Panc1 (cell line): ENCODE results near the gene CDH6.

Source experiments
- CTCF ChIP-seq: fragments of 450-650 bp; IDR thresholded peaks from 2 replicates; pipeline ENCODE4 v1.5.1; 2017; ENCODE audit warnings: mild to moderate bottlenecking
- POLR2AphosphoS5 ChIP-seq: IDR thresholded peaks from 2 replicates; pipeline ENCODE4 v1.6.1; 2012; ENCODE audit warnings: mild to moderate bottlenecking, low read depth, low read length, moderate library complexity
- REST ChIP-seq, 2 experiments: IDR thresholded peaks; 2 replicates each; pipeline ENCODE4 v1.6.1; 2011 to 2012; ENCODE audit warnings: low read depth in 2 of 2, control low read depth in 1 of 2, low read length in 1 of 2, mild to moderate bottlenecking in 1 of 2, moderate library complexity in 1 of 2; ENCODE audit not compliant: insufficient read depth in 1 of 2
- SIN3A ChIP-seq: IDR thresholded peaks from 2 replicates; pipeline ENCODE4 v1.6.1; 2012; ENCODE audit warnings: low read depth, mild to moderate bottlenecking, low read length, moderate library complexity, borderline replicate concordance; ENCODE audit not compliant: insufficient read depth

- no peak for TF ChIP-seq CTCF
- TF ChIP-seq REST (IDR thresholded peaks at IDR 0.05; ENCODE audit: insufficient read depth in 1 of 2, low read depth in 2 of 2, low read length in 1 of 2) = no peak
- TF ChIP-seq POLR2AphosphoS5 = no peak
- no peak for TF ChIP-seq SIN3A
These were observed 41.9 kb downstream of the CDH6 start for GRCh38 chr5:31235381-31235780.
